Cardiac muscle cell (in vitro differentiated cells and primary cell): ENCODE data around the gene CCL2. TPM values are rescaled to one million over a fixed set of nuclear protein-coding genes. Genes with fewer than 3 reads are reported as not detected.
A peak's percentile ranks its signal among the peaks of the same experiment; 100 is the strongest.

Source experiments
- DNase-seq, 2 donors: peaks; one replicate each; pipeline versions ENCODE4 v3.0.0 to v3.0.0-alpha.2; 2010 to 2017; ENCODE audit warnings: low read depth in 1 of 2, low spot score in 1 of 2
- H3K27ac ChIP-seq: fragments of 200-600 bp; sonication (generic); 2 replicates; pipeline ENCODE4 v1.5.1; 2016
- H3K27me3 ChIP-seq: fragments of 200-600 bp; sonication (generic); 2 replicates; pipeline ENCODE4 v1.6.0; 2016; ENCODE audit warnings: control low read depth
- H3K36me3 ChIP-seq: fragments of 200-600 bp; sonication (generic); 2 replicates; pipeline ENCODE4 v1.5.1; 2016; ENCODE audit warnings: control low read depth
- H3K4me1 ChIP-seq: fragments of 200-600 bp; sonication (generic); 2 replicates; pipeline ENCODE4 v1.8.1; 2017; ENCODE audit warnings: low read depth, mild to moderate bottlenecking, mixed run types
- H3K4me3 ChIP-seq: fragments of 200-600 bp; sonication (generic); 2 replicates; pipeline ENCODE4 v1.5.1; 2016; ENCODE audit warnings: mild to moderate bottlenecking
- H3K9me3 ChIP-seq: fragments of 200-600 bp; sonication (generic); 2 replicates; pipeline ENCODE4 v1.5.1; 2017; ENCODE audit warnings: low read depth, mild to moderate bottlenecking, control low read depth
- CTCF ChIP-seq: IDR thresholded peaks from 2 replicates; pipeline ENCODE4 v1.5.1; 2012; ENCODE audit warnings: low read depth, mild to moderate bottlenecking, low read length
- polyA plus RNA-seq: library from polyadenylated mRNA; unstranded; fragments of >200 nt; fragmentation: Nextera tagmentation; extraction: Ambion mirVana; gene quantifications from 2 replicates; pipeline ENCODE4 v1.2.1, GENCODE V29; 2016
- total RNA-seq: library from RNA; depleted of rRNA; stranded (reverse); fragments of >200 nt; gene quantifications from 2 replicates; pipeline ENCODE4 v1.2.3, GENCODE V29; 2016

CCL2 gene
- total and polyA plus RNA-seq, 2 experiments from 2014 or later: 0.54 to 0.77 TPM

DNA sequence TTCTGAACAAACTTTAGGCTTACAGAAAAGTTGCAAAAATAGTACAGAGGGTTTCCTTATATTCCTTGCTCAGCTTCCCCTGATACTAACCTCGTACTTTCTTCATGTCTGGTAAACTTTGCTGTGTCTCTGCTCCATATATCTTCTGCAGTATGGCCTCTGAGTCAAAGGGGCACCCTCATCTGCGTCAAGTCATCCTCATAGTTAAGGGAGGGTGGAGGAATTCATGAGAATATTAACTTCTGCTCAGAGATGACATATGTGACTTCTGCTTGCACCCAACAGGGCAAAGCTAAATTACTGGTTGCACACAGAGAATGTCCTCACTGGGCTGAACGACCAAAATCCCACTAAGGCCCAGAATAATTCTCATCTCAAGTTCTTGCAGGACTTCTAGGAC, 10.6 kb downstream of the CCL2 start:
- no peak for DNase-seq
- no peak for TF ChIP-seq CTCF
- Histone ChIP-seq H3K4me1 (no peaks in the 10 kb centered on the region), H3K36me3 (no peaks in the 10 kb centered on the region), H3K9me3 (no peaks in the 10 kb centered on the region), H3K27ac (no peak overlapping the region), H3K4me3 (no peak overlapping the region), H3K27me3 (no peaks in the 10 kb centered on the region)

DNA sequence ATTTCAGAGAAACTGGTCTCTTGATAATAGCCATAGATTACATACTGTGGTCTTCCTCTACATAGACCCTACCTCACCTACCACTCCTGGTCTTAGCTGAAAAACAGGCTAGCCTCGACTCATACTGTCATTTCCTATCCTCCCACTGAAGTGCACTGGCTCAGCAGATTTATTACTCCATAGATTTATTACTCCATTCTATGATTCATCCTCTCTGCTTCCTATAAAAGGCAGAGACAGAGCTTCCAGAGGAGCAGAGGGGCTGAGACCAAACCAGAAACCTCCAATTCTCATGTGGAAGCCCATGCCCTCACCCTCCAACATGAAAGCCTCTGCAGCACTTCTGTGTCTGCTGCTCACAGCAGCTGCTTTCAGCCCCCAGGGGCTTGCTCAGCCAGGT, 14.9 kb downstream of the CCL2 start, which contains the start of gene CCL7:
TSS of gene CCL7 (plus strand) at position 253 of the 400 bp plus-strand sequence. CDS start at position 323, 70 bp downstream.
- DNase-seq: peak in 1 of 2 donors; percentile 60
- Histone ChIP-seq H3K36me3 (no peaks in the 10 kb centered on the region), H3K4me1 (no peaks in the 10 kb centered on the region), H3K9me3 (no peaks in the 10 kb centered on the region), H3K27ac (no peak within 1 kb of the TSS), H3K4me3 (no peak within 1 kb of the TSS), H3K27me3 (peaks cover 6% of the 10 kb centered on the region)
- TF ChIP-seq CTCF: no peak

DNA sequence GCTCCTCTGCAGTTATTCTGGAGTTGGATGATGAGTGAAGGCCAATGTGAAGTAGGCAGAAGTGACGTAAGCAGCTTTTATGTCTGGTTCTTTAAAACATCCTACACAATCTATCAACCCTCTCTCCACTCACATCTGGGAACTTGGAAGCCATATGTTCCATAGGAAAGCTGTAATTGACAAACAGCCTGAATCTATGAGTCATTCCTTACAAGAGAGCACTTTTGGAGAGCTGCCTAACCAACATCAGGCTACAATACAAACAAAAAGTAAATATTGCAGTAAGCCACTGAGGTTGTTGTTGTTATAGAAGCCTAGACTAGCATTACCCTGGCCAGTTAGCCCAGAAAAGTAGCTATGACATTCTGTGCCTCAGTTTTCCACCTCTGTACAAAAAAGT, 20.8 kb downstream of the CCL2 start:
- no peaks in the 10 kb centered on the region for H3K9me3 ChIP-seq
- no peak overlapping the region for H3K4me3 ChIP-seq
- DNase-seq: peak in 1 of 2 donors; percentile 96
- no peaks in the 10 kb centered on the region for H3K4me1 ChIP-seq
- no peaks in the 10 kb centered on the region for H3K36me3 ChIP-seq
- peaks cover 6% of the 10 kb centered on the region for H3K27me3 ChIP-seq
- TF ChIP-seq CTCF: no peak
- no peak overlapping the region for H3K27ac ChIP-seq

- H3K4me1 ChIP-seq: no peaks in the 10 kb centered on the region
- no peaks in the 10 kb centered on the region for H3K27me3 ChIP-seq
- no peak for TF ChIP-seq CTCF
Observed at GRCh38 chr17:34276826-34277225, 21.7 kb downstream of the CCL2 start.

DNA sequence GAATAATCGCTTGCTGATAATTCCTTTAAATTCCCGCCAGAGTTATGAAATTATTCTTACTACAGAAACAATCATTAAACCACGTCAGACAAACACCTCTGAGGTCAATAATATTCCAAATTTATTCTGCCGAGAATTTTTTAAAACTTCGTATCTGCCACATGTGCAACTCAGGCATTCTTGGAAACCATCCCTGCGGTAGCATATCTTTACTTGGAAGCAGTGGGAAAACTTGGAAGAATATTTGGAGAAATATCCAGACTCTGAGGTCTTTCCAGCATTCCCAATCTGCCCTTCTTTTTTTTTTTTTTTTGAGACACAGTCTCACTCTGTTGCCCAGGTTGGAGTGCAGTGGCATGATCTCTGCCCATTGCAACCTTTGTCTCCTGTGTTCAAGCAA, 28.5 kb downstream of the CCL2 start:
- H3K4me1 ChIP-seq: no peaks in the 10 kb centered on the region
- H3K27ac ChIP-seq: no peak overlapping the region
- no peaks in the 10 kb centered on the region for H3K9me3 ChIP-seq
- no peak for TF ChIP-seq CTCF
- H3K36me3 ChIP-seq: no peaks in the 10 kb centered on the region
- DNase-seq: no peak
- H3K27me3 ChIP-seq: no peaks in the 10 kb centered on the region
- no peak overlapping the region for H3K4me3 ChIP-seq

More at GRCh38 chr17:34276826-34277225, 21.7 kb downstream of the CCL2 start:
- no peaks in the 10 kb centered on the region for H3K9me3 ChIP-seq
- peak in 1 of 2 donors; percentile 74 for DNase-seq
- H3K36me3 ChIP-seq: no peaks in the 10 kb centered on the region
- H3K4me3 ChIP-seq: no peak overlapping the region
- H3K27ac ChIP-seq: no peak overlapping the region
